HG03565 (cell line): ENCODE data around the gene CRABP2.

Experiments
- ATAC-seq: cut with Tn5 transposase; IDR thresholded peaks from one replicate; pipeline ENCODE4 v1.9.1; 2021; ENCODE audit warnings: mild to moderate bottlenecking, moderate library complexity; ENCODE audit not compliant: unreplicated experiment

CRABP2 gene

GRCh38 chr1:156656806-156657740 lies 48.3 kb downstream of the CRABP2 start:
- ATAC-seq = no peak

- no peak for ATAC-seq
Measured at GRCh38 chr1:156655904-156656516, 49.4 kb downstream of the CRABP2 start.

GRCh38 chr1:156655151-156655903 lies 50.1 kb downstream of the CRABP2 start:
- ATAC-seq = no peak

- ATAC-seq = no peak
Measured at GRCh38 chr1:156654700-156655099, 50.7 kb downstream of the CRABP2 start.

GRCh38 chr1:156652992-156653355 lies 52.4 kb downstream of the CRABP2 start:
- no peak for ATAC-seq

GRCh38 chr1:156652131-156652991 lies 53.0 kb downstream of the CRABP2 start:
- ATAC-seq = no peak
